HG03520 (cell line): ENCODE results near the gene SYNJ2.
"Not testable (repeated sequence)": the region's sequence is repeated elsewhere in the genome, so short reads cannot be mapped to it uniquely, and the experiment has no call there.

Source experiments
- ATAC-seq: cut with Tn5 transposase; IDR thresholded peaks from one replicate; pipeline ENCODE4 v1.9.1; 2021; ENCODE audit warnings: mild to moderate bottlenecking, moderate library complexity; ENCODE audit not compliant: unreplicated experiment

The SYNJ2 gene

GRCh38 chr6:157954150-157955117 is 27.2 kb upstream of the SYNJ2 start:
- ATAC-seq, result no peak

- no peak for ATAC-seq
Observed at GRCh38 chr6:157955675-157956074, 26.0 kb upstream of the SYNJ2 start.

- ATAC-seq, result no peak
Observed at GRCh38 chr6:157956171-157956730, 25.4 kb upstream of the SYNJ2 start.

GRCh38 chr6:157959451-157960227 is 22.0 kb upstream of the SYNJ2 start:
- ATAC-seq, result no peak

GRCh38 chr6:157961153-157961831 is 20.4 kb upstream of the SYNJ2 start:
- no peak for ATAC-seq

- ATAC-seq, result no peak
Observed at GRCh38 chr6:157961832-157962575, 19.7 kb upstream of the SYNJ2 start.

GRCh38 chr6:157962601-157963302 is 18.9 kb upstream of the SYNJ2 start:
- ATAC-seq, result no peak

GRCh38 chr6:157964100-157964499 is 17.6 kb upstream of the SYNJ2 start:
- no peak for ATAC-seq

GRCh38 chr6:157965387-157965786 is 16.3 kb upstream of the SYNJ2 start:
- ATAC-seq, result no peak

GRCh38 chr6:157966589-157966977 is 15.1 kb upstream of the SYNJ2 start:
- no peak for ATAC-seq

- no peak for ATAC-seq
Observed at GRCh38 chr6:157967020-157967419, 14.6 kb upstream of the SYNJ2 start.

- no peak for ATAC-seq
Observed at GRCh38 chr6:157967486-157967885, 14.2 kb upstream of the SYNJ2 start.

GRCh38 chr6:157972177-157972576 is 9.5 kb upstream of the SYNJ2 start:
- not testable (repeated sequence) for ATAC-seq

GRCh38 chr6:157974341-157974894 is 7.2 kb upstream of the SYNJ2 start:
- ATAC-seq, result no peak

- no peak for ATAC-seq
Observed at GRCh38 chr6:157974967-157975366, 6.7 kb upstream of the SYNJ2 start.

- no peak for ATAC-seq
Observed at GRCh38 chr6:157975456-157975855, 6.2 kb upstream of the SYNJ2 start.

GRCh38 chr6:157976345-157977175 is 5.1 kb upstream of the SYNJ2 start:
- ATAC-seq, result no peak

- no peak for ATAC-seq
Observed at GRCh38 chr6:157977176-157977804, 4.4 kb upstream of the SYNJ2 start.
